Glutamatergic neuron (in vitro differentiated cells): ENCODE data around the gene KLK1. TPM values are rescaled to one million over a fixed set of nuclear protein-coding genes. Genes with fewer than 3 reads are reported as not detected.

Source experiments
- DNase-seq: peaks from one replicate; pipeline ENCODE4 v3.0.0; 2022
- H3K27ac Mint-ChIP-seq: one replicate; pipeline ENCODE4 v1.8.0; 2020; ENCODE audit warnings: mild to moderate bottlenecking, mixed read lengths, inconsistent platforms; ENCODE audit not compliant: unreplicated experiment
- H3K27me3 Mint-ChIP-seq: one replicate; pipeline ENCODE4 v1.8.0; 2020; ENCODE audit warnings: mild to moderate bottlenecking, moderate library complexity, mixed read lengths, inconsistent platforms; ENCODE audit not compliant: unreplicated experiment
- H3K36me3 Mint-ChIP-seq: one replicate; pipeline ENCODE4 v1.8.0; 2020; ENCODE audit warnings: mild to moderate bottlenecking, mixed read lengths, inconsistent platforms; ENCODE audit not compliant: unreplicated experiment
- H3K4me1 Mint-ChIP-seq: one replicate; pipeline ENCODE4 v1.8.0; 2020; ENCODE audit warnings: mild to moderate bottlenecking, low read depth, mixed read lengths, inconsistent platforms; ENCODE audit not compliant: unreplicated experiment
- H3K4me3 Mint-ChIP-seq: one replicate; pipeline ENCODE4 v1.8.0; 2020; ENCODE audit warnings: mild to moderate bottlenecking, mixed read lengths, inconsistent platforms; ENCODE audit not compliant: unreplicated experiment
- H3K9me3 Mint-ChIP-seq: one replicate; pipeline ENCODE4 v1.8.0; 2020; ENCODE audit warnings: mild to moderate bottlenecking, moderate library complexity, mixed read lengths, inconsistent platforms; ENCODE audit not compliant: unreplicated experiment
- total RNA-seq: library from RNA; stranded (reverse); fragmentation: NEBNext Ultra II Directional; extraction: Animal tissue kit (Norgen Biotek cat#: 25700); gene quantifications from one replicate; pipeline ENCODE4 v1.2.1, GENCODE V29; 2021; ENCODE audit not compliant: unreplicated experiment
- TF ChIP-seq, protein P1 (sequence below): fragments of 200-600 bp; sonication (generic); IDR thresholded peaks from one replicate; pipeline ENCODE4 v1.5.0; 2021; ENCODE audit not compliant: partially characterized antibody, unreplicated experiment

Gene KLK1
- total RNA-seq, 1 donor from 2014 or later = 0.49 TPM

DNA sequence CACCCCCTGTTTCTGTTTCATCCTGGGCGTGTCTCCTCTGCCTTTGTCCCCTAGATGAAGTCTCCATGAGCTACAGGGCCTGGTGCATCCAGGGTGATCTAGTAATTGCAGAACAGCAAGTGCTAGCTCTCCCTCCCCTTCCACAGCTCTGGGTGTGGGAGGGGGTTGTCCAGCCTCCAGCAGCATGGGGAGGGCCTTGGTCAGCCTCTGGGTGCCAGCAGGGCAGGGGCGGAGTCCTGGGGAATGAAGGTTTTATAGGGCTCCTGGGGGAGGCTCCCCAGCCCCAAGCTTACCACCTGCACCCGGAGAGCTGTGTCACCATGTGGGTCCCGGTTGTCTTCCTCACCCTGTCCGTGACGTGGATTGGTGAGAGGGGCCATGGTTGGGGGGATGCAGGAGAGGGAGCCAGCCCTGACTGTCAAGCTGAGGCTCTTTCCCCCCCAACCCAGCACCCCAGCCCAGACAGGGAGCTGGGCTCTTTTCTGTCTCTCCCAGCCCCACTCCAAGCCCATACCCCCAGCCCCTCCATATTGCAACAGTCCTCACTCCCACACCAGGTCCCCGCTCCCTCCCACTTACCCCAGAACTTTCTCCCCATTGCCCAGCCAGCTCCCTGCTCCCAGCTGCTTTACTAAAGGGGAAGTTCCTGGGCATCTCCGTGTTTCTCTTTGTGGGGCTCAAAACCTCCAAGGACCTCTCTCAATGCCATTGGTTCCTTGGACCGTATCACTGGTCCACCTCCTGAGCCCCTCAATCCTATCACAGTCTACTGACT is 31.2 kb upstream of the KLK1 start, which contains the start of gene KLK3:
Gene KLK3 (plus strand): TSS at position 280 of the 775 bp plus-strand sequence. CDS start 41 bp downstream, at position 321.
- Mint-ChIP-seq H3K4me1 (peaks cover 9% of the 10 kb centered on the region), H3K36me3 (peaks cover 9% of the 10 kb centered on the region), H3K9me3 (peaks cover 8% of the 10 kb centered on the region), H3K27ac (no peak within 1 kb of the TSS), H3K27me3 (peaks cover 6% of the 10 kb centered on the region), H3K4me3 (no peak within 1 kb of the TSS)
- TF ChIP-seq, protein P1, sequence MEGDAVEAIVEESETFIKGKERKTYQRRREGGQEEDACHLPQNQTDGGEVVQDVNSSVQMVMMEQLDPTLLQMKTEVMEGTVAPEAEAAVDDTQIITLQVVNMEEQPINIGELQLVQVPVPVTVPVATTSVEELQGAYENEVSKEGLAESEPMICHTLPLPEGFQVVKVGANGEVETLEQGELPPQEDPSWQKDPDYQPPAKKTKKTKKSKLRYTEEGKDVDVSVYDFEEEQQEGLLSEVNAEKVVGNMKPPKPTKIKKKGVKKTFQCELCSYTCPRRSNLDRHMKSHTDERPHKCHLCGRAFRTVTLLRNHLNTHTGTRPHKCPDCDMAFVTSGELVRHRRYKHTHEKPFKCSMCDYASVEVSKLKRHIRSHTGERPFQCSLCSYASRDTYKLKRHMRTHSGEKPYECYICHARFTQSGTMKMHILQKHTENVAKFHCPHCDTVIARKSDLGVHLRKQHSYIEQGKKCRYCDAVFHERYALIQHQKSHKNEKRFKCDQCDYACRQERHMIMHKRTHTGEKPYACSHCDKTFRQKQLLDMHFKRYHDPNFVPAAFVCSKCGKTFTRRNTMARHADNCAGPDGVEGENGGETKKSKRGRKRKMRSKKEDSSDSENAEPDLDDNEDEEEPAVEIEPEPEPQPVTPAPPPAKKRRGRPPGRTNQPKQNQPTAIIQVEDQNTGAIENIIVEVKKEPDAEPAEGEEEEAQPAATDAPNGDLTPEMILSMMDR = no peak
- DNase-seq = no peak

DNA sequence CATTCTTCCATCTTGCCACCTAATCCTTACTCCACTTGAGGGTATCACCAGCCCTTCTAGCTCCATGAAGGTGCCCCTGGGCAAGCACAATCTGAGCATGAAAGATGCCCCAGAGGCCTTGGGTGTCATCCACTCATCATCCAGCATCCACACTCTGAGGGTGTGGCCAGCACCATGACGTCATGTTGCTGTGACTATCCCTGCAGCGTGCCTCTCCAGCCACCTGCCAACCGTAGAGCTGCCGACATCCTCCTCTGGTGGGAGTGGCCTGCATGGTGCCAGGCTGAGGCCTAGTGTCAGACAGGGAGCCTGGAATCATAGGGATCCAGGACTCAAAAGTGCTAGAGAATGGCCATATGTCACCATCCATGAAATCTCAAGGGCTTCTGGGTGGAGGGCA is 28.0 kb upstream of the KLK1 start:
- peaks cover 6% of the 10 kb centered on the region for H3K27me3 Mint-ChIP-seq
- H3K4me1 Mint-ChIP-seq = no peaks in the 10 kb centered on the region
- DNase-seq = no peak
- H3K27ac Mint-ChIP-seq = no peak overlapping the region
- H3K9me3 Mint-ChIP-seq = peaks cover 8% of the 10 kb centered on the region
- peaks cover 9% of the 10 kb centered on the region for H3K36me3 Mint-ChIP-seq
- no peak overlapping the region for H3K4me3 Mint-ChIP-seq
- TF ChIP-seq, protein P1 = no peak

DNA sequence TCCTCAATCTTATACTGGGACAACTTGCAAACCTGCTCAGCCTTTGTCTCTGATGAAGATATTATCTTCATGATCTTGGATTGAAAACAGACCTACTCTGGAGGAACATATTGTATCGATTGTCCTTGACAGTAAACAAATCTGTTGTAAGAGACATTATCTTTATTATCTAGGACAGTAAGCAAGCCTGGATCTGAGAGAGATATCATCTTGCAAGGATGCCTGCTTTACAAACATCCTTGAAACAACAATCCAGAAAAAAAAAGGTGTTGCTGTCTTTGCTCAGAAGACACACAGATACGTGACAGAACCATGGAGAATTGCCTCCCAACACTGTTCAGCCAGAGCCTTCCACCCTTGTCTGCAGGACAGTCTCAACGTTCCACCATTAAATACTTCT is 27.2 kb upstream of the KLK1 start:
- Mint-ChIP-seq H3K4me1 (no peaks in the 10 kb centered on the region), H3K9me3 (peaks cover 6% of the 10 kb centered on the region), H3K4me3 (no peak overlapping the region), H3K27ac (no peak overlapping the region), H3K36me3 (peaks cover 9% of the 10 kb centered on the region), H3K27me3 (peaks cover 6% of the 10 kb centered on the region)
- no peak for DNase-seq
- TF ChIP-seq, protein P1 = no peak

DNA sequence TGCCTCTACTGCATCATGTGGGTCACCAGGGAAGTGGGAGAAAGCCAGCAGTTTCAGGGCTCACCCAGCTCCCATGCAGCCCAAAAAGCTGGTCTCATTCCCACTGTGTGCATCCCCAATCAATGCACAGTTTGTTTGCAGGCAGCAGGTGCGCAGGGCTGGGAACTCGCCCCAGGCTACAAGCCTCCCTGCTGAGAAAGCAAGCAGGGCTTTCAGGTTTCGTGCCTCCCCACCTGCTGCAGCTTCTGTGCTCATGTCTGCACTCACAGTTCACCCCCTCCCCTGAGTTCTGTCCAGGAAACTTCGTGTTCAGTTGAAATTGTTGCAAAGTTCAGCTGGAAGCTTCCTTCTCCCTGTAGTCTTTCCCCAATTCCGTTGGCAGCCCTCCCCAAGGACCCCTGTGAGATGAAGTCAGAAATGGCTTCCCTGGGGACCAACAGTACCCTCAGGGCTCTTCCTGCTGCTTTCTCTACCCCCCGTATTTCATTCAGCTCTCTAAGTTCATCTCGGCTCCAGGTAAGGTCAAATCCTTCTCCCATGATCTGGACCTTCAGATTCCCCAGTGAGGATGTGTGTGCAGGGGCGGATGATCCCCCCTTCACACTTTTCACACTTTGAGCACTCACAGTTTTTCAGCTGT is 20.8 kb upstream of the KLK1 start:
- DNase-seq = no peak
- Mint-ChIP-seq H3K36me3 (peaks cover 14% of the 10 kb centered on the region), H3K4me3 (no peak overlapping the region), H3K27me3 (peaks cover 9% of the 10 kb centered on the region), H3K27ac (no peak overlapping the region), H3K9me3 (peaks cover 15% of the 10 kb centered on the region), H3K4me1 (no peaks in the 10 kb centered on the region)
- TF ChIP-seq, protein P1 = no peak

DNA sequence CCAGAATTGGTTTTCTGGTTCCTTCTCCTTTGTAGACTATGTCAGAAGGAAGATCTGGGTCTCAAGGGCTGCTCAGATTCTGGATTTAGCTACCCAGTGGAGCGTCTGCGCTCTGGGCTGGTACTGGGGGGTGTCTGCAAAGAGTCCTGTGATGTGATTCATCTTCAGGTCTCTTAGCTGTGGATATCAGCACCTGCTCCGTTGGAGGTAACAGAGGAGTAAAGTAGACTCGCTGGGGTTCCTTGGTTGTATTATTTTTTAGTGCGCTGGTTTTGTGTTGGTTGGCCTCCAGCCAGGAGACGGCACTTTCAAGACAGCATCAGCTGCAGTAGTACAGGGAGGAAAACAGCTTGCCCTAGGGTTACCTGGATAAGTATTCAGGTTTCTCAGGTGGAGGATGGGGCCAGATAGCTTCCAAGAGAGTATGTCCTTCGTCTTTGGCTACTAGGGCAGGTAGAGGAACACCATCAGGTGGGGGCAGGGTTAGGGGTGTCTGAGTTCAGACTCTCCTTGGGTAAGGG is 20.2 kb upstream of the KLK1 start:
- Mint-ChIP-seq H3K4me3 (no peak overlapping the region), H3K36me3 (peaks cover 14% of the 10 kb centered on the region), H3K4me1 (no peaks in the 10 kb centered on the region), H3K27me3 (peaks cover 9% of the 10 kb centered on the region), H3K27ac (no peak overlapping the region), H3K9me3 (peaks cover 15% of the 10 kb centered on the region)
- no peak for DNase-seq
- TF ChIP-seq, protein P1 = no peak
